Heart right ventricle (tissue), 16 donors: ENCODE data around the gene NIPAL3. TPM values are rescaled to one million over a fixed set of nuclear protein-coding genes. Genes with fewer than 3 reads are reported as not detected.

Experiments
- ATAC-seq, 8 donors: fragments of 200-7000 bp; cut with Tn5 transposase; one replicate each; pipeline ENCODE4 v1.9.1; 2020; ENCODE audit warnings: mild to moderate bottlenecking in 8 of 8, moderate library complexity in 8 of 8, moderate number of reproducible peaks in 1 of 8
- DNase-seq, 2 donors: peaks; one replicate each; pipeline ENCODE4 v3.0.0-alpha.2; 2020
- H3K27ac ChIP-seq, 10 donors: fragments of 200-600 bp; sonication (generic) in 2 of 10; one replicate each; pipeline versions ENCODE4 v1.5.0 to v1.8.0; 2020 to 2022; ENCODE audit warnings: mild to moderate bottlenecking in 3 of 10
- H3K27me3 ChIP-seq, 7 donors: fragments of 200-600 bp; one replicate each; pipeline ENCODE4 v1.8.0; 2021 to 2022; ENCODE audit warnings: mild to moderate bottlenecking in 2 of 7
- H3K36me3 ChIP-seq, 9 donors: fragments of 200-600 bp; sonication (generic) in 1 of 9; one replicate each; pipeline versions ENCODE4 v1.5.0 to v1.8.0; 2020 to 2022; ENCODE audit warnings: mild to moderate bottlenecking in 2 of 9
- H3K4me1 ChIP-seq, 9 donors: fragments of 200-600 bp; sonication (generic) in 1 of 9; one replicate each; pipeline versions ENCODE4 v1.5.0 to v1.8.0; 2020 to 2022; ENCODE audit warnings: mild to moderate bottlenecking in 4 of 9
- H3K4me3 ChIP-seq, 10 donors: fragments of 200-600 bp; sonication (generic) in 2 of 10; one replicate each; pipeline versions ENCODE4 v1.5.0 to v1.8.0; 2020 to 2022; ENCODE audit warnings: mild to moderate bottlenecking in 7 of 10, moderate library complexity in 2 of 10
- H3K9me3 ChIP-seq, 11 donors: fragments of 200-600 bp in 10 of 11; sonication (generic) in 2 of 11; one replicate each; pipeline versions ENCODE4 v1.5.0 to v1.8.0; 2013 to 2022; ENCODE audit warnings: mild to moderate bottlenecking in 2 of 11, control low read depth in 1 of 11, moderate library complexity in 1 of 11
- WGBS, 2 donors: extraction: QIAGEN DNeasy Blood & Tissue Kit; methylation state at CpG; one replicate each; pipeline ENCODE4 v1.1.7; 2013; ENCODE audit warnings: inconsistent platforms in 1 of 2; 5-methylcytosine and 5-hydroxymethylcytosine counted together
- intact Hi-C, 10 donors: fragments of 100-400 bp; cut with DNase I; formaldehyde crosslinking; loops; one replicate each; pipeline versions ENCODE4 v1.11.1 to v1.14.2; 2022
- polyA plus RNA-seq, 2 donors: library from polyadenylated mRNA; stranded (reverse); fragments of 200-250 nt; gene quantifications; one replicate each; pipeline ENCODE4 v1.2.3, GENCODE V29; 2013
- total RNA-seq, 10 donors: library from RNA; stranded (reverse); fragmentation: NEBNext Ultra II Directional in 3 of 10; extraction: Animal tissue kit (Norgen Biotek cat#: 25700) in 3 of 10; gene quantifications; one replicate each; pipeline versions ENCODE4 v1.2.1 to v1.2.4, GENCODE V29; 2021 to 2023
- TF ChIP-seq, protein P1 (sequence below), 9 donors: fragments of 200-600 bp; sonication (generic) in 2 of 9; IDR thresholded peaks; one replicate each; pipeline versions ENCODE4 v1.5.0 to v1.8.0; 2021 to 2022; ENCODE audit warnings: antibody characterized with exemption in 9 of 9, mild to moderate bottlenecking in 5 of 9, moderate library complexity in 1 of 9
- donor health status: Arrhythmogenic right ventricular cardiomyopathy.
- donor health status: ischemic (EF 13 %, LVEDD 7.1; RV severe dilation, severe dysfunction).
- donor health status: healthy with polysubstance abuse.
- donor health status: DM: no; HTN: yes; CAD: no.
- donor health status: DM: no; HTN: no; CAD: no.
- donor health status: ischemic (EF 25% LVEDD 6.9; RV normal size, moderate dysfunction).
- donor health status: ischemic (EF 25% LVEDD 5.7; RV mildly dilated, moderate dysfunction).
- donor health status: healthy.
- donor health status: DM: yes; HTN: yes; CAD: no.
- donor health status: Ischemic cardiomyopathy.
- donor health status: ischemic (EF 35%, LVEDD 5.7; RV mildly dilated, moderate dysfunction).
- donor health status: nonischemic (EF 11% LVEDD 7.7; RV severe dilation, severe dysfunction).
- donor health status: DM: yes; HTN: yes; CAD: no.
- donor health status: PGD.
- donor health status: ischemic (EF 29% LVEDD 5.4; RV normal size, mild dysfunction).
- donor health status: nonischemic (EF 23%, LVEDD 6.1; RV moderate dilation, normal function).

Gene NIPAL3
- total and polyA plus RNA-seq, 12 donors, result 5.3 to 44.9 (median 26.5) TPM

- 93 to 94% methylated on average over 1 of the region's 1 CpG for WGBS, 2 donors
- Histone ChIP-seq H3K4me1 (no peaks in the 10 kb centered on the region), H3K4me3 (no peak overlapping the region), H3K36me3 (no peaks in the 10 kb centered on the region), H3K27ac (no peak overlapping the region), H3K9me3 (peaks cover 0 to 14% (median 0%) of the 10 kb centered on the region in 11 donors), H3K27me3 (no peaks in the 10 kb centered on the region)
- DNase-seq (no peak), ATAC-seq (no peak)
- TF ChIP-seq, protein P1, sequence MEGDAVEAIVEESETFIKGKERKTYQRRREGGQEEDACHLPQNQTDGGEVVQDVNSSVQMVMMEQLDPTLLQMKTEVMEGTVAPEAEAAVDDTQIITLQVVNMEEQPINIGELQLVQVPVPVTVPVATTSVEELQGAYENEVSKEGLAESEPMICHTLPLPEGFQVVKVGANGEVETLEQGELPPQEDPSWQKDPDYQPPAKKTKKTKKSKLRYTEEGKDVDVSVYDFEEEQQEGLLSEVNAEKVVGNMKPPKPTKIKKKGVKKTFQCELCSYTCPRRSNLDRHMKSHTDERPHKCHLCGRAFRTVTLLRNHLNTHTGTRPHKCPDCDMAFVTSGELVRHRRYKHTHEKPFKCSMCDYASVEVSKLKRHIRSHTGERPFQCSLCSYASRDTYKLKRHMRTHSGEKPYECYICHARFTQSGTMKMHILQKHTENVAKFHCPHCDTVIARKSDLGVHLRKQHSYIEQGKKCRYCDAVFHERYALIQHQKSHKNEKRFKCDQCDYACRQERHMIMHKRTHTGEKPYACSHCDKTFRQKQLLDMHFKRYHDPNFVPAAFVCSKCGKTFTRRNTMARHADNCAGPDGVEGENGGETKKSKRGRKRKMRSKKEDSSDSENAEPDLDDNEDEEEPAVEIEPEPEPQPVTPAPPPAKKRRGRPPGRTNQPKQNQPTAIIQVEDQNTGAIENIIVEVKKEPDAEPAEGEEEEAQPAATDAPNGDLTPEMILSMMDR (IDR thresholded peaks at IDR 0.05), result no peak
- intact Hi-C loops, result no loop called here
These were observed 8.8 kb upstream of the NIPAL3 start for GRCh38 chr1:24406788-24407187.

DNA sequence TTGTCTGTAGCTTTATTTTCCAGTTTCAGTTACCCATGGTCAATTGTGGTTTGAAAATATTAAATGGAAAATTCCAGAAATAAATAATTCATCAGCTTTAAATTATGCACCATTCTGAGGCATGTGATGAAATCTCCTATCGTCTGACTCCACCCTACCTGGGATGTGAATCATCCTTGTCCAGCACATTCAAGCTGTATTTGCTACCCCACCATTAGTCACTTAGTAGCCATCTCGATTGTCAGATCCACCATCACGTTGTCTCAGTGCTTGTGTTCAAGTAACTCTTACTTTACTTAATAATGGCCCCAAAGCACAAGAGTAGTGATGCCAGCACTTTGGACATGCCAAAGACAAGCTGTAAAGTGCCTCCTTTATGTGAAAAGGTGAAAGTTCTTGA lies 6.1 kb upstream of the NIPAL3 start:
- no peak overlapping the region for H3K4me3 ChIP-seq
- H3K36me3 ChIP-seq, result no peaks in the 10 kb centered on the region
- DNase-seq (no peak), ATAC-seq (no peak)
- 84 to 87% methylated on average over 3 of the region's 3 CpGs for WGBS, 2 donors
- H3K9me3 ChIP-seq, result peaks cover 0 to 14% (median 0%) of the 10 kb centered on the region in 11 donors
- TF ChIP-seq, protein P1 (IDR thresholded peaks at IDR 0.05), result no peak
- H3K27ac ChIP-seq, result no peak overlapping the region
- H3K27me3 ChIP-seq, result no peaks in the 10 kb centered on the region
- intact Hi-C loops, result no loop called here
- peaks cover 0 to 15% (median 6%) of the 10 kb centered on the region in 9 donors for H3K4me1 ChIP-seq

GRCh38 chr1:24410750-24411149 lies 4.9 kb upstream of the NIPAL3 start:
- ATAC-seq (no peak), DNase-seq (no peak)
- whole genome bisulfite sequencing, 2 donors, result 94 to 96% methylated on average over 7 of the region's 7 CpGs
- TF ChIP-seq, protein P1 (IDR thresholded peaks at IDR 0.05), result no peak
- Histone ChIP-seq H3K4me3 (no peak overlapping the region), H3K27me3 (no peaks in the 10 kb centered on the region), H3K36me3 (no peaks in the 10 kb centered on the region), H3K4me1 (peaks cover 0 to 21% (median 11%) of the 10 kb centered on the region in 9 donors), H3K9me3 (peaks cover 0 to 14% (median 0%) of the 10 kb centered on the region in 11 donors), H3K27ac (no peak overlapping the region)
- intact Hi-C loops, result loop anchor here in 7 of 10 donors (10.0 kb wide), 3 partner anchors 94 to 224 kb away; partner anchors contain the start of gene RCAN3 (in 2 of the 7)

- Histone ChIP-seq H3K27me3 (no peaks in the 10 kb centered on the region), H3K4me3 (no peak overlapping the region), H3K27ac (no peak overlapping the region), H3K4me1 (peaks cover 5 to 31% (median 19%) of the 10 kb centered on the region in 9 donors), H3K36me3 (no peaks in the 10 kb centered on the region), H3K9me3 (peaks cover 0 to 14% (median 0%) of the 10 kb centered on the region in 11 donors)
- no peak for DNase-seq
- no peak for ATAC-seq
- TF ChIP-seq, protein P1 (IDR thresholded peaks at IDR 0.05), result no peak
- WGBS, 2 donors, result 81 to 84% methylated on average over 6 of the region's 6 CpGs
- intact Hi-C loops, result loop anchor here in 7 of 10 donors (10.0 kb wide), 3 partner anchors 93 to 223 kb away; partner anchors contain the start of gene RCAN3 (in 2 of the 7)
These were observed 3.6 kb upstream of the NIPAL3 start for GRCh38 chr1:24411963-24412362.
